Measurements from ENCODE around the gene EBF4.
A peak's percentile ranks its signal among the peaks of the same experiment; 100 is the strongest.

The EBF4 gene

DNA sequence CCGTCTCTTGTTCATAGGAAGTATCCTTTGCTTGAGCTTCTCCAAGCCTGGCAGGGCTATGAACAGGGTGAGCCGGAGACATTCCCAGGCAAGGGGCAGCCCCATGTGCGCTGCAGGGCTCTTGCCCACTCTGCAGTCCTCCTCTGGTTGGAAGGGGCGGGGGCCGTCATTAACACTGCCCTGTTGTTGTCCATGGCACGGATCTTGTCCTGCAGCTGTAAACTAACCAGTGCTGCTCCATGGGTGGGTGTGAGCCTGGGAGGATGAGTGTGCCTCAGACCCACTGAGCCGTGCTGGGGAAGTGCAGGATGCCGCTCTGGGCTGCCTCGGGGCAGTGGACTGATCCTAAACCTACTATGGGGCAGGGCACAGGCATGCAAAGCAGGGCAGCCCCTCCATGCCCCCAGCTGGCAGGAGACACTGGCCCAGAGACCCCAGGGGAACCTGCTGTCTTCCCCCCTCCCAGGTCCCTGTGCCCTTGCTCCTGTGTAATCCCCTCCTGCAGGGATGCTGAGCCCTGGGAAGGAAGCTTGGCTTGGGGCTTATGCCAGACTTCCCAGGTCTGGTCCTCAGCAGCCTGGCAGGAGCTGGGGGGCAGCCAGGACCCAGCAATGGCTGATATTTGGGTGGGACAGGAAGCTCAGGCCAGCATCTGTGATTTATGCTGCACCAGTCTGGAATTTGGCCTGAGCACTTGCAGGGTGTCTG, 8.5 kb downstream of the EBF4 start:
- DNase-seq: peak; percentile 6 to 32

DNA sequence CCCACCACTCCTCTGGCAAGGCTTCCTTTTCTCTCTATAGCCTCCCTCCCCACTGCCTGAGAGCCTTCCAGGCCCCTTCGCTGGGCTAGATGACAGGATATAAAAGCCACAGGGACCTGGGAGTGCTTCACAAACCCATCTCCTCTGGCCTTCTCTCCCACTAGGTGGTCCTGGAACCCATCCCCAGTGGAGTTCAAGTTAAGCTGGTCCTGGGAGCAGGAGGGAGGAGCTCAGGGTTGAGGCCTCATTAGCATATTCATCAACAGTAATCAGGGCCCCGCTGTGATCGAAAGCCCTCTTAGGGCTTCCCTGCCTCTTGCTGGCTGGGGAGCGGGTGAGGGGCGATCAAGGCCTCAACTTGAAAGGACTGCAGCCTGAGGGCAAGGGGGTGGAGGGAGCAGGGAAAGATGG, 9.1 kb downstream of the EBF4 start:
- DNase-seq: no peak

DNA sequence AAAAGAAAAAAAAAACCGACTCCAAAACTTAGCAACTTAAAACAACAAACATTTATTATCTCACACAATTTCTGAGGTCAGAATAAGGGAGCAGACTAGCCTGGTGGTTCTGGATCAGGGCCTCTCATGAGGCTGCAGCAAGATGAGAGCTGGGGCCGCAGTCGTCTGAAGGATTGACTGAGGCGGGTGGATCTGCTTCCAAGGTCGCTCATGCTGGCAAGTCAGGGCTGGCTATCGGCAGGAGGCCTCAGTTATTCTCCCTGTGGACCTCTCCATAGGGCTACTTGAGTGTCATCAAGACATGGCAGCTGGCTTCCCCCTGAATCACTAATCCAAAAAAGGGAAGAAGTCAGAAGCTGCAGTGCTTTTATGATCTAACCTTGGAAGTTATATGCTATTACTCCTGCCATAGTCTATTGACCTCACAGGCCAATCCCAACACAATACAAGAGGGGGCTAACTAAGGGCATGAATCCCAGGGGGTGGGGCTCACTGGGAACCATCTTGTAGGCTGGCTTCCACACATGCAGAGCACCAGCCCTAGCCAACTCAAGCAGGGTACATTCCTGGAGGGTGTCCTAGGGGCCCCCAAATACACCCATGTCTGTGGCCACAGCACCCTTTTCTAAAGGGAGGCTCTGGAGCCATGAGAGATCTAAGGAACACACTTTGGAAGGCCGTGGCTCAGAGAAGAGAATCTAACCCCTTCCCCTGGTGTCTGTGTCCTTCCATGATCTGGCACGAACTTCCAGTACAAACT, 11.3 kb downstream of the EBF4 start:
- DNase-seq: no peak

DNA sequence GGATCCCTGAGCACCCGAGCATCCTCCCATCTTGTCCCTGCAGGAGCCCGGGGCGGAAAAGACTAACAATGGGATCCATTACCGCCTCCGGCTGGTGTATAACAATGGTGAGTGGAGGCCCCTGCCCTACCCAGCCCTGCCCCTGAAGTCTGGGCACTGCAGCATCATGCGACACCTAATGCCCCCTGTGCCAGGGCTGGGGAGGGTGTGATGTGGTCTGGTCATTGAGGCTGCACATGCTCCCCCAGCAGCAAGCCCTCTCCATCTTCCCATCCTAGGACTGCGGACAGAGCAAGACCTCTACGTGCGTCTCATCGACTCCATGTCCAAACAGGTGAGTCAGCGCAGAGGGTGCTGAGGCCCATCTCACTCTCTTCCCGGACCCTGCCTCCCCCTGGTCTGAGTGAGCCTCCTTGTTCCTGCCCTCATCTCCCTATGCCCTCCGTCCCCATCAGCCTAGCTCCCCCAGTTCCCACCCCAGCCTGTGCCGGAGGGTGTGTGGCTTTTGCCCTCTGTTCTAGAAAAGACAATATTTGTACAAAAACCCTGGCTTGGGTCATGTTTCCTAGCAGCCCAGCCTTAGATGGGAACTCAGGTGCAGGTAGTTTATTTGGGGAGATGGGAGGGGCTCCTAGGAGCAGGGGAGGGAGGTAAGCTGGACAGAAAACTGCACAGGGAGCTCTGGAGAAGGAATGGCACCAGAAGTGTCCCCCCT, 13.5 kb downstream of the EBF4 start:
- DNase-seq: no peak

DNA sequence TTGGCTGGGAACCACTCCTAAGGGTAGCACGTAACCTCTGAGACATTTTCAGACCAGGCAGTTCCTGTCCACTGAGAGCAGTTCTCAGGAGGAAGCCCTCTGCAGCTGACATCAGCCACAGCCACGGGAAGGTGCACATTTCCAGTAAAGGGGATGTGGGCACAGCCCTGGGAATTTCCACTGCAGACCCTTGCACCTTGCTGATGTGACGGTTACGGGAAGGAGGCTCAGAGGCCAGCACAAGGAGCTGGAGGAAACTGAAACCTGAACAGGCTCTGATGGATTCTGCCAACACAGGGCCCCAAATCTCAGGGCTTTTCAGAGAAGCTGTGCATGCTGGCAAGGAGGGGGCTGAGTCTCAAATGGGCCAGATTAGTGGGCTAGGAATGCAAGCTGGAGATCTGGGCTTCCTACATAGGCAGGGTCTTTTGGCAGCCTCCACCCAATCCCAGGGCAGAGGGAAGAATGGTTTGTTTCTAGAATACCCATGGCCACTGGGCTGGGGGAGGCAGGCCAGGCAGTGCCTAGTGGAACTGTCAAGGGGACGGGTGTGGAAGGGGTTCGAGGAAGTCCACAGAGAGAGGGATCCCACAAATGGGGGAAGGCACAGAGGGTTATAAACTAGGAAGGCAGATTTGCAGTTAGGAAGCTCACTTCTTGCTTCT, 14.2 kb downstream of the EBF4 start:
- DNase-seq: no peak

DNA sequence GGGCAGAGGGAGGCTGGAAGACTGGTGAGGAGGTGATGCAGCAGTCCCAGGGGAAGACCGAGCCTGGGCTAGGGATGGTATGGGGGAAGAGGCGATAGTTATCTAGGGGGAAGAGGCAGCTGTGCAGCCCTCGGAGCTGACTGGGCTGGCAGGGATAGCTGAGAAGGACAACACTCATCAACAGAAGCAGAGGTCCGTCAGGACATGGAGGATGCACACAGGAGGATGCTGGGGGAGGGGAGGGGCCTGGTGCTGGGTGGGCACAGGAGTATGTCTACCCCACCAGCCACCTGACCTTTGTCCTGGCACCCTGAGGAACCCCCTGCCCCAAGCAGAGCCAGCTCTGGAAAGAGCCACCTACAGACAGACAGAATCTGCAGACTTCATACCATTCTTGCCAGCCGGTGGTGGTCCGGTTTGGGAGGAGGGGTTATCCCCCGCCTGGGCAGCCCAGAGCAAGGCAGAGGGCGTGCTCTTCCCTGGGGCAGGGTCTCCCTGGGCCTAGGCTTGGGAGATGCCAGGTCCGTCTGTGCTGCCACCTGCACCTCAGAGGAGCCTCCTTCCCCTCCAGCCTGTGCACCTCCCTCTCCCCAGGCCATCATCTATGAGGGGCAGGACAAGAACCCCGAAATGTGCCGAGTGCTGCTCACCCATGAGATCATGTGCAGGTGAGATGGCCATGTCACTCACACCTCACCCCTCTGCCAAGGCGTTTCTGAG, 14.9 kb downstream of the EBF4 start:
- DNase-seq: no peak

DNA sequence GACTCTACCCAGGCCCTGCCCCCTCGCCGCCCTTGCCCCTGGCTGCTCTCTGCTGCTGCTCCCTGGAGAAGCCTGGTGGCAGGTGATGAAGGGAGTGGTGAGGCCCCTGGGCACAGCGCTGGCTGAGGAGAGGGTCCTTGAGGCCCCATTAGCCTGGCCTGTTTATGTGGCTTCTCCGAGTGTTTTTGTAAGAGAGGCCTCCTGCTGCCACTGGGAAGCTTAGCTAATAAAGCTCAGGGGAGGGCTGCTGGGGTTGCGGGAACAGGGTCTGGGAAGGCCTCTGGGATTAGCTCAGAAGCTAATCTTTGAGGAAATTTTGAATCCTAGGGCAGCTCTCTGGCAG, 15.5 kb downstream of the EBF4 start:
- no peak for DNase-seq

DNA sequence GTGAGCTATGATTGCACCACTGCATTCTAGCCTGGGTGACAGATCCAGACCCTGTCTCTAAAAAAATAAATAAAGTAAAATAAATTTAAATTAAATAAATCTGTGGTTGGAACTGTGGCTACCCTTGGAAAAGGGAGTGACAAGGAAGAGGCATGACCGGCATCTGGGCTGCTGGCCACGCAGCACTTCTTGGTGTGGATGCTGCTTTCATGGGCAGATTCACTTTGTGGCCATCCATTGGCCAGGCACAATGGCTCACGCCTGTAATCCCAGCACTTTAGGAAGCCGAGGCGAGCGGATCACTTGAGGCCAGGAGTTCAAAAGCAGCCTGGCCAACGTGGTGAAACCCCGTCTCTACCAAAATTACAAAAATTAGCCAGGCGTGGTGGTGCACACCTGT, 16.1 kb downstream of the EBF4 start:
- no peak for DNase-seq

DNA sequence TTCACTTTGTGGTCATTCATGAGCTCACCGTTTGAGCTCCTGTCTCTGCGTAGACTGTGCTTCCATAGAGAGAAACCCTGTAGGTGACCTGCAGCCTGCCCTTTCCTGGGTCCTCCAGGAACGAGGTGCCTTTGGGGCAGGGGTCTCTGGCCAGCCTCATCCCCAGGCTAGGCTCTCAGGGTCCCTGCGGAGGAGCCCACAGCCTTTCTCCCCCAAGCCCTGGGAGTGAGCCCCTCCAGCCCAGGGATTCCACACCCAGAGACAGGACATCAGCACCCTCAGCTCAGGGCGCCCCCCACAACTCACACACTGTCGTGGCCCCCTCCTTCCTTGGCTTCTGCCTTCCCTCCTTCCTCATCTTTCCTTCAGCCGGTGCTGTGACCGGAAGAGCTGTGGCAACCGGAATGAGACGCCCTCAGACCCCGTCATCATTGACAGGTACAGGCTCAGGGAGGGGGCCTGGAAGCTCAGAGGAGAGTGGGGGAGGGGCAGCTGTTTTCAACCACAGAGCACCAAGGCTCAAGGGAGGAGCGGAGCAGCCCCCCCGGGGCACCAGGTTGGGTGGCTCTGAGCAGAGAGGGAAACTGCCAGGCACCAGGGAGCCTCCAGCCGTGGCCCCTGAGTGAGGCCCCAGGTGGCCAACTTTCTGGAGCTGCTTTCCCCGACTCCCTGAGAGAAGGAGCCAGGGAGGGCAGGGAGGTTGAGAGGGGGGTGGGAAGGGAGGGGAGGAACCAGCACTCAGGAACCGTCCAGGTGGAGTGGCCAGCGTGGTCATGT, 16.8 kb downstream of the EBF4 start:
- no peak for DNase-seq

DNA sequence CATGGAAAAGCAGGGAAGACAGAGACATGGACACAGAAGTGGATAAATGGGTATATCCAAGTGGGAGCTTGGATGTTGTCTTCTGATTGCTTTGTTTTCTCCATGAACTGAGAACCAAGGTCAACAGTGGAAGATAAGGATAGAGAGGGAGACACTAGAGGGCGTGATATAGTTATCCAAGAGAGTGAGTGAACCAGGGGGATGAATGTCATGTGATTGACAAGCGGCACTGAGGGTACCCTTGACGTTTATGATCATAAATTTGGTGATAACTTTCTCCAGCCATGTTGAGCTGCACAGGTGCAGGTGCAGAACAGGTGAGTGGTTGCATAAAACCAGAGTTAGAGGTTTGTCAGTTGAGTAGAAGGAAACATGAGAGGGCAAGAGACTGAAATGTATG, 20.7 kb downstream of the EBF4 start:
- DNase-seq: no peak

DNA sequence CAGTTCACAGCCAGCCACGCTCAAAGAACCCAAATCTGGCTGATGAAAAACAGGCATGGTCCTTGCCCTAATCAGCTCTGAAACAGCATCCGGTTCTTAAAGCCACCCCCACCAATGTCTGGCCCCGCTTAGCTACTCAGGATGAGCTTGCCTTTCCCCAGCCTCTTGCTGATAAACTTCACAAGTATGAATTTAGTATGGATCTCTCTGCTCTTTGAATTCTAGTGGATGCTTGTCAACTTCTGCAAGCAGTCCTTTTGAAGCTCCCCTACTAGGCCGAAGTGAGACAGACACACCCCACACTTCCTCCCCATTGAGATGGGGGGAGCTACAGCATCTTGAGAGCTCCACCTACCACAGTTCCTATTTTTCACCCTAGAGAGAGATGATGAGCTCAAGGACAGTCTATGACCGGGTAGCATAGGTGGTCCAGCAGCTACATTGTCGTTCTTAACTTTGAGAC, 36.7 kb downstream of the EBF4 start:
- DNase-seq: no peak

DNA sequence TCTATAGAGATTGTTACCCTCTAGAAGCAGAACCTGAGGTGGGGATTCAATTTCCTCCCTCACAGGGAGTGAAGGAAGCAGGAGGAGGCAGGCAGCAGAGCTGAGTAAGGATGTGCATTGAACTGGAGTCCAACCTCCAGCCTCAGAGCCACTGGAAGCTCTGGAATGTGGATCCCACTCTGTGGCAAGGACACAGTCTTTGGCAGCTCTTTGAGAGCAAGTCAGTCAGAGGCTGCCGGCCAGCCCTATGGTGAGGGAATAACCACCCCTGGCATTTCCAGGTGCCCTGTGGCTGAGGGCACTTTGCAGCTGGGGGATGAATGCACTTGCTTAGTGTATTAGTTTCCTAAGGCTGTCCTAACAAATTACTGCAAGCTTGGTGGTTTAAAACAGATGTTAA, 37.2 kb downstream of the EBF4 start:
- DNase-seq: no peak

DNA sequence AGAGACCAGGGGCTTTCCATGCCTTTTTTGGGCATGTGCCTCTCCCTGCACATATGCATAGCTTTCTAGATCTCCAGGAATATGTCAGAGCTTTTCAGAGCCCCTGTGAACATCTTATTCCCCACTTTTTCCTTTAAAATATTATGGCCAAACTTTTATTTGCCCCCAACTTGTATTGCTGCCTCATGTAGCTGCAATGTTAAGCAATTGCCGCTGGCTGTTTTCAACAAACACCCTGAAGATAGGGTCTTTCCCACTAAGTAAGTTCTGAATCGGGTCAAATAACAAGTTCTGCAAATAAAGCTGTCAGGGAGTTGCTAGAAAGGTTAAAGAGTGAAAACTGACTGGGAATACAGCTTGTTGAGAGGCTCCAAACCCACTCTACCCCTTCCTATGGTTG, 42.3 kb downstream of the EBF4 start:
- DNase-seq: no peak

DNA sequence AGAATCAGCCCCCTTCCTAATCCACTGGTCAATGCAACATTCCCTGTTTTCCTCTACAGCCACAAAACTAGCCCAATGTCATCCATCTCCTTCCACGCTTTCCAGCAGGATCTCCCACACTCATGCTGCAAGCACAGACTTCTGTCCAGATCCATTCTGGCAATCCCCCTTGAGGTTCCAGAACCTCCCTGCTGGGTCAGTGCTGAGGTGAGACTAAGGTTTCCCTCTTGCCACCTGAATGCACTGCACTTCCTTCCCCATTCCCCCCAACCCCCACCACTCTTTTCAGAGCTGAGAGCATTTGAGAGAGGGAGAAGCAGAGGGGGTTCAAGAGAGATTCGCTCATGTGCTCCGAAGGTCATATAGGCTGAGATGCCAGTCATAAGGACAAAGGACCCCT, 43.9 kb downstream of the EBF4 start:
- DNase-seq: no peak

DNA sequence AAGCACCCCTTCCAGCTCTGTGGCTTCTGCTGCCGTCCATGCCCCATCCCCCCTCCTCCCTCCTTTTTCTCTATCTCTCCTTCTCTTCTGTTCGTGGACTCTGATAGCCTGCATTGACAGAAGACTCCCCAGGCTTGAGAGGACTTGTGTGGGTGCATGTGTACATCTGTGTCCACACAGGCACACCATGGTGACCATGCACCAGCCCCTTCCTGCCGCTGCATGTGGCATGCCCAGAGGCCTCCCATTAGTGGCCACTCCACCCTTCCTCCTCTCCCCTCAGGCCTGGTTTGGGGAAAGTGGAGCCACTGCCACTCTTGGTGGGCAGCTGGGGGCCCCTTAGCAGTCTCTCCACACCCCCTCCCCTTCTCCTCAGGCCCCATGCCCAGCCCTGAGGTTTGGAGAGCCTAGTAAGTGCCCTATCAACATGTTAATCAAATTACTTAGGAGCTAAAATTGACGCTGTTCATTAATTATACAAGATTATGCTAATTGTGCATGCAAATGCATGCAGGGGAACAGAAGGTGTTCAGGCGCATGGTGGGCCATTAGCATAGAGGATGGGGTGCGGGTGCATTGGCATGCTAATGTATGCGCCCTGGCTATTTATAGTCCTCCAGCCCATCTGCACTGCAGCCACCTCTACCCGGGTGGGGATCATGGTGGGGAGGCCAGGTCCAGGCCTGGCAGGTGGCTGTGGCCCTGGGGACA, 45.9 kb downstream of the EBF4 start:
- DNase-seq: no peak

DNA sequence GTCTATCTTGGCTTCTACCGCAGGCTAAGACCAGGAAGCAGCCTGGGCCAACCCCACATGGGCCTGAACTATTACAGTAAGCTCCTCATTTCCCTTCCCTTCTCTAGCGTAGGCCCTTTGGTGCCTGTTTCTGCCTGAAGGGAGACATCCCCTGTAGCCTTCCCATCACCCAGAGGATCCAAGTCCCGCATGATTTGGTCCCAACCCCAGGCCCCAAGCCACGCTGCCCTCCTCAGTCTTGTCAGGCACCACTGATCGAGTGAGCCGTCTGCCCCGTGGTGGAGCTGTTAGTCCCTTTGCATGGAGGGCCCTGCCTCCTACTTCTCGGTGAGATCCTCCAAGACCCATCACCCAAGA, 46.4 kb downstream of the EBF4 start:
- DNase-seq: no peak

DNA sequence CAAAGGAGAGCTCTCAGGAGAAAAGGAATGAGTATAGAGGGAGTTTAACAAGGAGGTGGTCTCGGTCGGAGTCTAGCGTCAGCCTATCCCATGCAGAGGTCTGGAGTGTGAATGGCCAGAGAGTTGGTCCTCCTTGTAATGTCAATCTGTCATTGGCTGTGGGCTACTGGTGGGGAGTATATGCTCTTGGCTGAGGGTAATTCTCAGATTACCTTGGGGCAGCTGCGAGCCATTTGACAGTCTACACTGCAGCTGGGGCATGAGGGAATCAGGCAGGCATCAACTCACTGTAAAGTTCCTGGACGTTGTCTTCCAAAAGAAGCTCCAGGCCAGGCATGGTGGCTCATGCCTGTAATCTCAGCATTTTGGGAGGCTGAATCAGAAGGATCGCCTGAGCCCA, 48.1 kb downstream of the EBF4 start:
- no peak for DNase-seq

DNA sequence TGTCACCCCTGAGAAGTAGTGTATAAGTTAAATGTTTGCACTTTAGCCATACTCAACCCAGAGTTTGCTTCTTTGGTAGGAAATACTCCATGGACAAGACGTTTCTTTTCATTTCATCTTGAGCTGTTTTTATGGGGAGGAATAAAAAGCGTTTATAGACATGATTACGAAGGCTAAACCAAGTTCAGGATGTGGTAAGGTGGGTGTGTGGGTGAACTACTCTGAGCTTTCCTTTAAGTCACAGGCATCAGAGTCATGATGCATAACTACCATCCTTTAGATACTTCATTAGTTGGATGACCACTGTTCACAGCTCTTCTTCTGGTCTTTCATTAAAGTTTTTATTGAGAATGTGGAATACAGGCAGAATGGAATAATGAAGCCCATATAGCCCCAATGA, 48.9 kb downstream of the EBF4 start:
- no peak for DNase-seq

DNA sequence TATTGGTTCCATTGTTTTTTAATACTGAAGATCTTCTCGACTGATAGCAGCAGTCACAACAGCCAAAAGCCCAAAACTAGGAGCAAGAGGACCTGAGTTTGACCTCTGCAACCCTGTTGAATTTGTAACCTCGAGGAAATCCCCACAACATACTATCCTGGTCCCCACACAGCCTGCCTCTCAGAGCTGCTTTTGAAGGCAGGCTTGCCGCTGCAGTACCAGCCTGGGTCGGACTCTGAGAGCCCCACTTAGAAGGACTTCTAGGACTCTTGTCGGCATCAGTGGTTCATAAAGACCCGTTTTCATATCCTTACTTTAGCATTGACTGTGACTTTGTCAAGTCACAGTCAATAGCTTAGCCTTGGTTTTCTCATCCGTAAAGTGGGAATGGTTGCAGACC, 49.3 kb downstream of the EBF4 start:
- no peak for DNase-seq

DNA sequence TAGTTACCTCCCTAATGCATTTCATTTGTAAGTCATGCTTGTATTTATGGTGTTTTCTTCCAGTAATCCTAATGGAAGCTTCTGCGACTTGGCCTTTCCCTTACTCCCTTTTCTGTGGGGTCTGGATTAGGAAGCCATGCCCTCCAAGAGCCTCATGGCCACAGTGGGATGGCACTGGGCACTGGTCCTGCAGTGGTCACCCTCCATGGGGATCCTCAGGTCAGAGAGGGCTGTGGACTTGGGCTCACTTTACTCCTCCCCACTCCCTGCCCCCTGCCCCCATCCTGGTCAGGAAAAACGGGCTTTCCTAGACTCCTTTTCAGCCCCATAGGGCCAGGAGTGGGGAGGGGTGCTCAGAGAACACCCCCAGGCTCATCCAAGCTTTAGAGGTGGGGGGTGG, 49.9 kb downstream of the EBF4 start:
- no peak for DNase-seq

DNA sequence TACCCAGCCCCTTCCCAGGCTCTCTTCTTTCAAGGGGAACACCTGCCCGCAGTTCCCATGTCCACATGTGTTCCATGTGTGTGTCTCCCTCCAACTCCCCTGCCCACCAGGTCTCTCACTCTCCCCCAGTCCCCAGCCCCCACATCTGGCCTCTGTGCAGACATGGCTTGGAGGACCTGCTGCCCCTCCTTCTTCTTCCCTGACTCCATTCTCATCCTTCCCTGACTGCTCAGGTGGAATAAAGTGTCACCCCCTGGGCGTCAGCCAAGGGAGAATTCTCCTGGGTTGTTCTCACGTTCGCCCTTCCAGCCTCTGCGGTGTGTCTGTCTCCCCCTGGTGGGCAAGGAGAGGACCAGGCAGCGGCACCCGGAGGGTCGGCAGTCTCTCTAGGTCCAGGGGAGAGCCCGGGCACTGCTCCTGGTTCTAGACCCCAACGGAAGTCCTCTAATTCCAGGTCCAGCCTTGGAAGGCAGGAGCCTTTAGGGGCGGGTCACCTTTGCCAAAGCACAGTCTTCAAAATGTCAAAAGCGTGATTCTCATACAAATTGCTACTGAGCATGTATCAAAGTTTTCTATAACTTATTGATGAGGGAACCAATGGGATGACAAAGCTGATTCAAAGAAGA, 50.5 kb downstream of the EBF4 start:
- peak in 1 of 2 donors; percentile 32 for DNase-seq
